ENCODE measurements around the gene RBFOX2.
"Not testable (repeated sequence)": the region's sequence is repeated elsewhere in the genome, so short reads cannot be mapped to it uniquely, and the experiment has no call there.

Gene RBFOX2

DNA sequence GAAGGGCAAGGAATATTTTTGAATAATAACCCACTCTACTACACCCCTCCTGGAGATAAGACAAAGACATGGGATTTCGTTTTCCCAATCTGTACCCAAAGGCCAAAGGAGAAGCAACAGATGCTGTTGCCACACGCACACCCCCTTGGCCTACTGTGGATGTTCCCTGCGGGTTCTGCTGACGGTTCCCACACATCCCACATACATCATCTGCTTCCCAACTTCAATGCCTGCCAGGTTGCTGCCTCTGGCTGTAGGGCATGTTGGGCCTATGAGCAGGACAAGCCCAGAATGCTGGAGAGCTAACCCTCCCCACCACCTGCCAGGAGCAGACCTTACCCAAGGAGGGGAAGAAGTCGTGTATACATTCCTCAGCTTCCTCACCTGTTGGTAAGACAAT is 13.6 kb upstream of the RBFOX2 start:
- no peak for DNase-seq (ENCODE audit: low spot score)

- DNase-seq (ENCODE audit: low spot score): no peak
Measured at GRCh38 chr22:36039125-36039524, 10.5 kb upstream of the RBFOX2 start.

GRCh38 chr22:36037102-36037758 is 8.6 kb upstream of the RBFOX2 start:
- no peak for DNase-seq (ENCODE audit: low spot score)

GRCh38 chr22:36036167-36036624 is 7.6 kb upstream of the RBFOX2 start:
- DNase-seq (ENCODE audit: low spot score): no peak

DNA sequence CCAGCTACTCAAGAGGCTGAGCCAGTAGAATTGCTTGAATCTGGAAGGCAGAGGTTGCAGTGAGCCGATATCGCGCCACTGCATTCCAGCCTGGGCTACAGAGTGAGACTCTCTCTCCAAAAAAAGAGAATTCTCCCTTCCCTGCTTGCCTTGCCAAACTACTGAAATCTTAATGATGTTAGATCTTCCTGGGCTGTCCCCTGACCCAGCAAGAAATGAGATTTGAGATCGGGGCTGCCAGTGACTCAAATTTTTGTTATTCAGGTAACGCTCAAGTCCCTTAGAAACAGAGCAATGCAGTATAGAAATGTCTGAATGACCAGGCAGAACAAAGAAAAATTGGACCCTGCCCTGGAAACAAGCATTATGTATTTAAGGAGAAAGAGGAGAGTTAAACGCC is 4.0 kb upstream of the RBFOX2 start:
- no peak for DNase-seq (ENCODE audit: low spot score)

DNA sequence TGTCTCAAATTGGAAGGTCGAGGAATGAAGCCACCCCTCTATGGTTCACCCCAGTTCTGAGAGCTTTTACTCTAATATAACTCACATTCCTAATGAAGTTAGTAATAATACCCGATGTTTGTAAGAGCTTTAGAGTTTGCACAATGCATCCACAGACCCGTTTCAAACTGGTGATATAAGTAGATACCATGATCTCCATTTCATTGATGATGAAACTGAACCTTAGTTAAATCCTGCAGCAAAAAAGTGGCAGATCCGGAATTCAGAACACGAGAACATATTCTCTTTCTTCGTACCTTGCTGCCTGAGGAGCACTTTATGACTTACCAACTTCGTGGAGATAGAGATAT is 757 bp upstream of the RBFOX2 start:
- DNase-seq (ENCODE audit: low spot score): no peak

GRCh38 chr22:36027935-36028645 is 534 bp downstream of the RBFOX2 start:
- DNase-seq (ENCODE audit: low spot score): no peak

DNA sequence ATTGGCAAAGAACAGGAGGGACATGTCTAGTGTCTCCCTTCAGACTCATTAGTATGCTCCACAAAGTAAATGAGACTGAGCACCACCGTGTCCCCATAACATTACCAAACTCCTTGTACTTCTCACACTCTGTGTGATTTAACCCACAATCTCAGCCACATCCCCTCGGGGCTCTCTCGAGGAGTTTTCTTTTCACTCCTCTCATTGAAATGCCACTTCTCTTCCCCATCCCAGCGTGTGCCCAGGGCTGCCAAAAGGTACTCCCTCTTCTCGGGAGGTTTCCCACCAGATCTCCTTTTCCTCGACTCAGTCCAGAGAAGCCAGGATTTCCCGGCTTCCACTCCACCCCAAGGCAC is 1.1 kb downstream of the RBFOX2 start:
- DNase-seq (ENCODE audit: low spot score): peak; percentile 13

DNA sequence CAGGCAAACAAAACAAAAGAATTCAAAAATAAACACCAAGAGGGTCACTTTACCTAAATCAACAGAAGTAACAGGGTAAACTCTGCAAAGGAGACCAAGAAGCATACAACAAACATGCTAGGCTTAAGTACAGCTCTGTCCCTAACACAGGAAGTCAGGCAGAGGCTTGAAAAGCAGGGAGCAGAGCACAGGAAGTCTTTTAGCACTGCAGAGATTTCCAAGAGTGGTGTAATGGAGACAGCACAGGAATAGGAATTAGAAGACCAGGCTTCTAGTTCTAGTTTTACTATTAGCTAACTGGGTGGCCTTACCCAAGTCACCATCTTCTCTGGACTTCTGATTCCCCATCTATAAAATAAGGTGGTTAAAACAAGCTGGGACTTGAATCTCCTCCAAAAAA is 1.9 kb downstream of the RBFOX2 start:
- DNase-seq (ENCODE audit: low spot score): no peak

- no peak for DNase-seq (ENCODE audit: low spot score)
Measured at GRCh38 chr22:36022697-36023096, 5.9 kb downstream of the RBFOX2 start.

DNA sequence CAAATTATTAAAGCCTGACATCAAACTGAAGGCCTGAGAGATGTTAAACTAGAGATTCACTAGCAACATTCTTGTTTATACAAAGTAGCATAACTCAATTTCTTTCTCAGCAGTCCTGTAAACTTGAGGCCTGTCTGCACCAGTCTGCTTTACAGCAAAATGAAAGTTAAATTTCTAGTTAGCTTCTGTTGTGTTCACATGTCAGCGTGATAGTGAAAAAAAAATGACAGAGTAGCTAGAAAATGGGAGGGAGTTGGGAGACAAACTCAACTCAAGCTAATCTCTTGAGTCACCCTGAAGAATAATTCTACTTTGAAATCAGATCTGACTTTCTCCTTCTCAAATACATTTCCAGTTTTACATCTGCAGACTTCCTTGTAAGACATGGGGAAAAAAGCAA is 6.5 kb downstream of the RBFOX2 start:
- DNase-seq (ENCODE audit: low spot score): no peak

DNA sequence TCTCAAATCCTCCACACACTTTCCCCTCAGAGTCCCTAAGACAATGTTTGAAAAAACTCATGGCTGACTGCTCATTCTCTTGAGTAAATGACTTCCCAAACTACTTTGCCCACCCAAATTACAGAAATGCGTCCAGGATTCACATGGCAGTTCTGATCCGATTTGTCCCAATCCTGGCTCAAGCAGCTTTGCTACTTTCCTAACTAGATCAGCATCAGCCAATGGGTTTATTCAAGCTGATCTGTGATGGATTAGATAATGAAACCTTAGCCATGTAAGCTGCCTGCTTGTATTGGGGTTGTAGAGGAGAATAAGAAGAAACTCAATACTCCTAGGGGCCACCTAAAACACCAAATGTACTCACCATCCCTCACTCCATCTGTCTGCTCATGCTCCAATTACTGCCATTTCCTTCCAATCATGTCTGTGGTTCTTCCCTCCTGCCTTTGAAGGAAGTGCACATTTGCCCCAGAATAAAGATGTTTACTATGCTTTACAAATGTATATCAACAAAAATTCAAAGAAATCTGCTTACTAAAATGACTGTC is 6.9 kb downstream of the RBFOX2 start:
- no peak for DNase-seq (ENCODE audit: low spot score)

DNA sequence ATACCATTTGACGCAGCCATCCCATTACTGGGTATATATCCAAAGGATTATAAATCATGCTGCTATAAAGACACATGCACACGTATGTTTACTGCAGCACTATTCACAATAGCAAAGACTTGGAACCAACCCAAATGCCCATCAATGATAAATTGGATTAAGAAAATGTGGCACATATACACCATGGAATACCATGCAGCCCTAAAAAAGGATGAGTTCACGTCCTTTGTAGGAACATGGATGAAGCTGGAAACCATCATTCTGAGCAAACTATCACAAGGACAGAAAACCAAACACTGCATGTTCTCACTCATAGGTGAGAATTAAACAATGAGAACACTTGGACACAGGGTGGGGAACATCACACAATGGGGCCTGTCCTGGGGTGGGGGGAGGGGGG is 7.8 kb downstream of the RBFOX2 start:
- DNase-seq (ENCODE audit: low spot score): not testable (repeated sequence)

DNA sequence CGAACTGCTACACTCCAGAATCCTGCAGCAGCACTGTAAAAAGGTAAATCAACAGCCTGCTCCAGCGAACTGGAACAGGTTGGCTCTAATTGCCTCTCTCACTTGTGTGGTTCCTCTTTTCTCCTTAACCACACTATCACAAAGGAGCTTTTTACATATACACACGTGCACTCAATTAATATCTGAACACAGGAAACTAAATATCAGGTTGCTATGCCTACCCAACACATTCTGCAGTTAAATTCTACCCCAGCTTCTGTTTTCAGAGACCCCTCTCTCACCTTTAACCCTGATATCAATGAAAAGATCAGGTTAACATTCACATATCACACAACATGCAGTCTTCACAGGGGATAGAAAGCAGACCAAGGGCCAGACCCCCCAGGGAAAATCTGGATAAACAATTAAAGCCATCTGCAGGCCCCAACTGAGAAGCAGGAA is 11.0 kb downstream of the RBFOX2 start:
- DNase-seq (ENCODE audit: low spot score): no peak

DNA sequence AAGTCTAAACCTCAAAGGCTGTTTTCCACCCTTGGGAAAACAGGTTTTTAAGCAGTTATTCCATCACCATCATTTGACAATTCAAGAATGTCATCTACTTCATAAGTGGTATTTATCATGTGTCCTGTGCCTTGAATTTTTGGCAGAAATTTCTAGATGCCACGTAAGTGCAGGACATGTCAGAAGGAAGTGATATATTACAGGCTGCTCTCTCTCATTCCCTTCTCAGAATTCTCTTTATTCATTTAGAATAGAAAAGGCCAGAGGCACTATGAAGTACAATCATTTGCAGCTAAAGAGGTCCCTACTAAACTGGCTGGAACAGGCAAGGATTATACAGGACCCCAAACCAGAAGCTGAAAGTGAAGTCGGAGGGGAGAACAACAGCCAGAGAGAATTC is 11.9 kb downstream of the RBFOX2 start:
- no peak for DNase-seq (ENCODE audit: low spot score)

DNA sequence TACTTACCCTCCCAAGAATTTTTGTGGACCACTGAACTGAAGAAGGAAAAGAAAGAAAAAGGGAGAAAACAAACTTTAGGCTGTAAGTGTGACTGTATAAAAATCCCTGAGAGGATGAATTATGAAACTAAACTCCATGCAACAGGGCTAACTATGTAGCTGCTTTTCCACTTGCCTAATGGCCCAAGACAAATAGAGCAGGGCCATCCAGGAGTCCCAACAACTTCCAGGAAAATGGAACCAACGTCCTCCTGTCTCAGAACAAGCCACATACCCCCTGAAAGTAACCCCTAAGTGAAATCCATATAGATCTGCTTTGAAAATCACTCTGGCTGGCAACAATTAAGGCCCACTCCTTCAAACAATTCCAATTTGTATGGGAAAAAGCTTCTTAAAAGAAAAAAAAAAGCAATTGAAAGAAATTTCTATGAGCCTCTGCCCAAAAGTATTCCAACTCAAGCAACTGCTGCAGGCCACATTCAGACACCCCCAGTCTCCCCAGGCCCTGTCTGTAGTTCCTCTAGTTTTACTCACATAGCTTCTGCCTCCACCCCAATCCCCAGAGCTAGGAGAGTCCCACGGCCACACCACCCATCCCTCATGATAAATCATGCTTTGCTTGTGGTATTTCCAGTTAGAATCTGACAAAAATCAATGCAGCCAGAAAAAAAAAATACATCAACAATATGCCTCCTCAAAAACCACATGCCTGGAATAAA is 12.7 kb downstream of the RBFOX2 start:
- DNase-seq (ENCODE audit: low spot score): no peak

- no peak for DNase-seq (ENCODE audit: low spot score)
Measured at GRCh38 chr22:36015155-36015810, 13.3 kb downstream of the RBFOX2 start.

DNA sequence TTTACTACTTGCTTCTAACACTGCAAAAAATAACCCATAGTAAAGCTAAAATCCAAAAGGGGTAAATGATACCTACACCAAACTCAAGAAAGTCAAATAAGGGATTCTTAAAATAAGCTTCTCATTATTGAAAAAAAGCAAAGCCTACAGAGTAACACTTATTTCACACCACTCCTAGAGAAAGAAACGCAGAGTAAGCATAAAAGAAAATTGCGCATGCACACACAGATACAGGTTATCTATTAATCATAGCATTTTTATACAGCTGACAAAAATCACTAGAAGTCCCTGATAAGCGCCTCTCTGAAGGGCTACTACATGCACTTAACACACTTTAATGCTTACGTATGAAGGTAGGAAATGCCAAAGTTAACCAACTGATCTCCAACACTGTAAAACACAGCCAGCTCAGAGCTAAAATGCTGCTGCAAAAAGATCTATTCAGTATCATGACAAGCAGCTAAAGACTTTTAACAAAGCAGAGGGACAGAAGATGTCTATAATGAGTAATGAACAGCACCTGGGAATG is 14.0 kb downstream of the RBFOX2 start:
- no peak for DNase-seq (ENCODE audit: low spot score)

- DNase-seq (ENCODE audit: low spot score): no peak
Measured at GRCh38 chr22:36012332-36012731, 16.3 kb downstream of the RBFOX2 start.

- DNase-seq (ENCODE audit: low spot score): no peak
Measured at GRCh38 chr22:36010882-36011281, 17.7 kb downstream of the RBFOX2 start.

GRCh38 chr22:36010090-36010489 is 18.5 kb downstream of the RBFOX2 start:
- DNase-seq (ENCODE audit: low spot score): no peak

DNA sequence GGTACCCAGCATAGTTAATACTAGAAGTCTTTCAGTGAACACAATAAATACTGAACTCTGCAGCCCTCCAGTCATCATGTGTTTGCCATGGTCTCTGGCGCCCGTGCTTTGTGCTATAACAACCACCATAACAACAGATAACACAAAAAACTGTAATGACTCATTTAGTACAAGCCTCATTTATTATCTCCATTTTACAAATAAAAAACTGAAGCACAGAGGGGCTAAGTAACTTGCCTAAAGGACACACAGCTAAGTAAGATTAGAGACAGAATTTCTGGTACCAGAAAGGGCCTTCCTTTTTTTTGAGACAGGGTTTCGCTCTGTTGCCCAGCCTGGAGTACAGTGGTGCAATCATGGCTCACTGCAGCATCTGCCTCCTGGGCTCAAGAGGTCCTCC is 19.5 kb downstream of the RBFOX2 start:
- DNase-seq (ENCODE audit: low spot score): no peak
